Osteoblast (primary cell): Measurements from ENCODE around the gene PLEKHA7. TPM values are rescaled to one million over a fixed set of nuclear protein-coding genes. Genes with fewer than 3 reads are reported as not detected.
A peak's percentile ranks its signal among the peaks of the same experiment; 100 is the strongest.

ENCODE experiments used
- DNase-seq: peaks from one replicate; pipeline ENCODE4 v3.0.0; 2011; ENCODE audit warnings: low spot score, mixed read lengths; ENCODE audit not compliant: insufficient read length; ENCODE audit errors: missing footprints
- H2AFZ ChIP-seq: 2 replicates; pipeline ENCODE4 v1.6.0; 2011; ENCODE audit warnings: mild to moderate bottlenecking, low read length
- H3K27ac ChIP-seq: 2 replicates; pipeline ENCODE4 v1.5.1; 2011; ENCODE audit warnings: mild to moderate bottlenecking, low read depth, low read length, moderate library complexity
- H3K27me3 ChIP-seq: 2 replicates; pipeline ENCODE4 v1.6.0; 2012; ENCODE audit warnings: mild to moderate bottlenecking, control low read depth, inconsistent platforms, low read length, moderate library complexity; ENCODE audit not compliant: insufficient read depth
- H3K36me3 ChIP-seq: 2 replicates; pipeline ENCODE4 v1.5.1; 2011; ENCODE audit warnings: mild to moderate bottlenecking, low read length, control low read depth, moderate library complexity; ENCODE audit not compliant: insufficient read depth
- H3K4me1 ChIP-seq: 2 replicates; pipeline ENCODE4 v1.5.1; 2011; ENCODE audit warnings: mild to moderate bottlenecking, low read length, control low read depth, moderate library complexity; ENCODE audit not compliant: insufficient read depth
- H3K4me2 ChIP-seq: 2 replicates; pipeline ENCODE4 v1.6.0; 2011; ENCODE audit warnings: mild to moderate bottlenecking, low read length; ENCODE audit not compliant: insufficient read depth
- H3K4me3 ChIP-seq: fragments of 200-600 bp; sonication (generic); 3 replicates; pipeline ENCODE4 v1.5.1; 2012; ENCODE audit warnings: mild to moderate bottlenecking, low read length, inconsistent platforms; ENCODE audit not compliant: insufficient read depth
- H3K79me2 ChIP-seq: 2 replicates; pipeline ENCODE4 v1.6.0; 2012; ENCODE audit warnings: mild to moderate bottlenecking, low read length, control low read depth, inconsistent platforms; ENCODE audit not compliant: insufficient read depth
- H3K9me3 ChIP-seq: 2 replicates; pipeline ENCODE4 v1.5.1; 2011; ENCODE audit warnings: low read depth, low read length, control low read depth
- H4K20me1 ChIP-seq: 2 replicates; pipeline ENCODE4 v1.6.0; 2012; ENCODE audit warnings: mild to moderate bottlenecking, low read length, control low read depth; ENCODE audit not compliant: insufficient read depth
- total RNA-seq: library from RNA; depleted of rRNA; stranded (reverse); fragments of >200 nt; gene quantifications from 2 replicates; pipeline ENCODE4 v1.2.3, GENCODE V29; 2012
- TF ChIP-seq, protein P1 (sequence below): IDR thresholded peaks from 2 replicates; pipeline ENCODE4 v1.5.1; 2011; ENCODE audit warnings: mild to moderate bottlenecking, low read depth, low read length, moderate library complexity; ENCODE audit errors: extremely low read depth

PLEKHA7 gene
- total RNA-seq, 1 donor, result 1.1 TPM

DNA sequence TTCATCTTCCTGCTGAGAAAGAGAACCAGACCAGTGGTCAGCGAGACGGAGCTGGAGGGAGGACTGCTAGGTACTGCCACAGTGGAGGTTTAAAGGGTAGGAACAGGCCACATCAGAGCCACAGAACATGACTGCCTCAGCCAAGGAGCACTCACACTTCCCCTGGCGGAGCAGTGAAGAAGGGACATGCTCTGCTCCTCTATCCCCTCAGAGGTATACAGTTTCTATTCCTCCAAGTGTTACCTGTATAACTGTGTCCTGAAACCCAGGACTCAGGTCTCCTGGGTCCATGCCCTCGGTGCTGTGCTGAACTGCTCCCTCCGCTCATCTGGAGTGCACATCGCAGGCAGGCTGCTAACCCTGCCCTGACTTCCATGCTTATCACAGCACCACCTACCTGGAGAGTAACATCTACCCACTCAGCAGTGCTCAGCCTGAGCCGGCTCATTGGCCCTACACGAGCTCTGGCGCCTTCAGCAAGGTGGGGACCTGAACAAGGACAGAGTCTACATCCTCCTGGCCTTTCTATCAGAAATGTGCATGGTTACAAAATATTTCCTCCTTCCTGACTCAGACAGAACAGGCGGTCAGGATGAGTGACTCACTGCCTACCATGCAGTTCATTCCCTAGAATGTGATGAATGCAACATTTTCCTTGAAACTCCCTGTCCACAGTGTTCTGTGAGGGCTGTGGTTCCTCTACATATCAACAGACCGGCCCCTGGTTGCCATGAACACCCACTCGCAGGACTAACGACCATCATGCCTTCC lies 222.8 kb downstream of the PLEKHA7 start:
- no peaks in the 10 kb centered on the region for H4K20me1 ChIP-seq
- no peaks in the 10 kb centered on the region for H3K79me2 ChIP-seq
- peak overlapping the region; percentile 96 for H3K27ac ChIP-seq
- H3K36me3 ChIP-seq, result no peaks in the 10 kb centered on the region
- H3K4me1 ChIP-seq, result peaks cover 57% of the 10 kb centered on the region
- TF ChIP-seq, protein P1, sequence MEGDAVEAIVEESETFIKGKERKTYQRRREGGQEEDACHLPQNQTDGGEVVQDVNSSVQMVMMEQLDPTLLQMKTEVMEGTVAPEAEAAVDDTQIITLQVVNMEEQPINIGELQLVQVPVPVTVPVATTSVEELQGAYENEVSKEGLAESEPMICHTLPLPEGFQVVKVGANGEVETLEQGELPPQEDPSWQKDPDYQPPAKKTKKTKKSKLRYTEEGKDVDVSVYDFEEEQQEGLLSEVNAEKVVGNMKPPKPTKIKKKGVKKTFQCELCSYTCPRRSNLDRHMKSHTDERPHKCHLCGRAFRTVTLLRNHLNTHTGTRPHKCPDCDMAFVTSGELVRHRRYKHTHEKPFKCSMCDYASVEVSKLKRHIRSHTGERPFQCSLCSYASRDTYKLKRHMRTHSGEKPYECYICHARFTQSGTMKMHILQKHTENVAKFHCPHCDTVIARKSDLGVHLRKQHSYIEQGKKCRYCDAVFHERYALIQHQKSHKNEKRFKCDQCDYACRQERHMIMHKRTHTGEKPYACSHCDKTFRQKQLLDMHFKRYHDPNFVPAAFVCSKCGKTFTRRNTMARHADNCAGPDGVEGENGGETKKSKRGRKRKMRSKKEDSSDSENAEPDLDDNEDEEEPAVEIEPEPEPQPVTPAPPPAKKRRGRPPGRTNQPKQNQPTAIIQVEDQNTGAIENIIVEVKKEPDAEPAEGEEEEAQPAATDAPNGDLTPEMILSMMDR, result no peak
- H3K9me3 ChIP-seq, result no peaks in the 10 kb centered on the region
- H3K4me3 ChIP-seq, result peak overlapping the region; percentile 53
- peak overlapping the region; percentile 92 for H3K4me2 ChIP-seq
- H3K27me3 ChIP-seq, result no peaks in the 10 kb centered on the region
- H2AFZ ChIP-seq, result peak overlapping the region; percentile 69
- peak; percentile 97 for DNase-seq

DNA sequence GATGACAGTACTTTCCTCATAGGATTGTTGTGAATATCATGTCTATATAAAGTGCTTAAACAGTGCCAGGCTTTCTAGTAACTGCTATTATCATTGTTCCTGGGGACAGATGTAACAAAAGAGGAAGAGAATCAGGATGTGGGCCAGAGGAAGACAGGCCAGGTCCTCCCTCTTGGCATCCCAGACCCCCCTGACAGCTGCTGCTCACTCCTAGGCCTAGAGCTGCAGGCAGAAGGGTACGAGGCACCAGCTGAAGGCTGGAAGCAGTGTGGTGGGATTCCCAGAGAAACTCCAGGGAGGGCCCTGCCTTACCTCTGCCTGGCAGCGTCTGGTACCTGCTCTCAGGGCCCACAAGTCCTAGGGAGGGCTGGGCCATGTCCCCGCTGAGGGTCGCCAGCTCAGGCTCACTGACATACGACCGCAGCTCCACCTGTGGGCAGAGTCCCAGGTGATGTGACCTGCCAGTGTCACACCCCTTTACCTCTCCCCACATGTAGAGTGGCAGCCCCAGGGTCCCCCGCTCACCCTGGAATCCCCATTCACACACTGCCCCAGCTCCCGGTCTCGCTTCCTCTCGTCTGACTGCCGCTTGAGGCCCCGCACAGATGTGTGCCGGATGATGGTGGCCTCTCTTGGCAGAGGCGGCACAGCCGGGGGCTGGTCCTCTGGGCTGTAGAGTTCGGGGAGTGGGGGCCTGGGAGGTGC lies 223.6 kb downstream of the PLEKHA7 start:
- no peak overlapping the region for H2AFZ ChIP-seq
- TF ChIP-seq, protein P1, result no peak
- H3K27me3 ChIP-seq, result no peaks in the 10 kb centered on the region
- H3K79me2 ChIP-seq, result no peaks in the 10 kb centered on the region
- H3K4me1 ChIP-seq, result peaks cover 57% of the 10 kb centered on the region
- no peaks in the 10 kb centered on the region for H3K36me3 ChIP-seq
- peak; percentile 32 for DNase-seq
- no peaks in the 10 kb centered on the region for H3K9me3 ChIP-seq
- H3K27ac ChIP-seq, result peak overlapping the region; percentile 96
- H3K4me2 ChIP-seq, result no peak overlapping the region
- H4K20me1 ChIP-seq, result no peaks in the 10 kb centered on the region
- H3K4me3 ChIP-seq, result no peak overlapping the region

DNA sequence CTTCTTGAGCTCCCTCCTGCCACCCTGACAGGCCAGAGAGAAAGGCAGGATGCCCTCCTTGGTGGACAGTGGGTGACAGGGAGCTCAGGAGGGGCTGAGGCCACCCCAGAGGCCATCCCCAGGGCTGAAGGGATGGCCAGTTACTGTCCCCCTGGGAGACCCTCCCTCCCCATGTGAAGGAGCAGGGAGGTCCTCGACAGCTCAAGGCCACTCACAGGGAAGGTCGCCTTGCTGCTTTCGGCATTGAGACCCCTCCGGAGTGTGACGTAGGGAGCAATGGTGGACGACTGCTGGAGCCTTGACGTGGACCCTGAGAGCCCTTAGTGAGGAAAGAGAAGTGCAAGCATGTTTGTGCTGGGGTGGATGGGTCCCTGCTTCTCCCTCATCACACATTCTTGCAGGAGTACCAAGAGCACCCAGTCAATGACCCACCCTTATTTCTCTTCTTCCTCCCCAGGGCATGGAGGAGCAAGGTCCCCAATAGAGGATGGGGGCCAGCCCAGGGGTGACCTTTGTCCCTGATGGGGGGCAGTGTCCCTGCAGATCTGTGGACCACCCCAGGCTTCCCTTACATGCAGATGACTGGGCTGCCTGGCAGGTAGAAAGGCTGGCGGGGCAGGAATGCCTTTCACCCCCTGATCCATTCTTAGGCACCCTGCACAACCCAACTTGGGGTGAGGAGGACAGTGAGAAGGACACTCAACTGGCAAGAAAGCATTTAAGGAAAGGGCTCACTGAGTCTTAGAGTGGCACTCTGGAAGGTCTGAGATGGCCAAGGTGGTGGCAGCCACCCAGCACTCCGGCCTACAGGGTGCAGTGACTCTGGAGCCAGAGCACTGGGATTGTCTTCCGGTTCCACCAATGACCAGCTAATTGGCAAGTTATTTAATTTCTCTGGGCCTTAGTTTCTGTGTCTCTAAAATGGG lies 224.4 kb downstream of the PLEKHA7 start:
- Histone ChIP-seq H3K27ac (no peak overlapping the region), H3K27me3 (no peaks in the 10 kb centered on the region), H2AFZ (no peak overlapping the region), H3K79me2 (no peaks in the 10 kb centered on the region), H3K4me1 (peaks cover 57% of the 10 kb centered on the region), H3K4me2 (no peak overlapping the region), H3K9me3 (no peaks in the 10 kb centered on the region), H3K4me3 (no peak overlapping the region), H3K36me3 (no peaks in the 10 kb centered on the region), H4K20me1 (no peaks in the 10 kb centered on the region)
- TF ChIP-seq, protein P1, result no peak
- peak; percentile 30 for DNase-seq
